ENCODE data around the gene CPN1.

- TF ChIP-seq TAF1 (IDR thresholded peaks at IDR 0.05; ENCODE audit: control insufficient read depth, extremely low read depth, insufficient read depth, low read length, severe bottlenecking) (no peak), ZNF134 (CRISPR knock-in tag; conservative IDR thresholded peaks at IDR 0.05) (no peak), BRF2 (IDR thresholded peaks at IDR 0.05; ENCODE audit: borderline replicate concordance, insufficient read depth, insufficient read length) (no peak), MYC (IDR thresholded peaks at IDR 0.05; ENCODE audit: low read depth, low read length) (no peak), MYC (CRISPR knock-in tag; IDR thresholded peaks at IDR 0.05; ENCODE audit: borderline replicate concordance, low read depth) (no peak)
Measured at GRCh38 chr10:100036850-100037249, 44.8 kb downstream of the CPN1 start.

All from K562 (cell line).